ENCODE results near the gene MALL. TPM values are rescaled to one million over a fixed set of nuclear protein-coding genes. Genes with fewer than 3 reads are reported as not detected.

The MALL gene
- total and polyA plus RNA-seq, 5 donors from 2014 or later = 0.13 to 0.34 (median 0.23) TPM; not detected in 1

Other genes with a start within 250 kb of the MALL start
- not detected for gene LIMS3, start 217.1 kb downstream of the MALL start, total RNA-seq
- gene LIMS3, start 217.1 kb downstream of the MALL start, polyA plus RNA-seq = 10 to 100 TPM in 1 of 4 donors, 1 to 10 TPM in 3; 2.9 to 11.7 (median 4.3) TPM
- not detected for gene NPHP1, start 89.2 kb upstream of the MALL start, total RNA-seq
- gene NPHP1, start 89.2 kb upstream of the MALL start, polyA plus RNA-seq = under 1 TPM in 3 of 4 donors, not detected in 1; 0.15 to 0.58 (median 0.31) TPM
- 22.9 TPM for gene MTLN, start 96.7 kb upstream of the MALL start, total RNA-seq
- gene MTLN, start 96.7 kb upstream of the MALL start, polyA plus RNA-seq = 100 to 1,000 TPM in 3 of 4 donors, 10 to 100 TPM in 1; 81.8 to 112 (median 107) TPM